HPDE6-E6E7 (cell line): ENCODE measurements around the gene BTBD3.

Source experiments
- DNase-seq: peaks from one replicate; pipeline ENCODE4 v3.0.0; 2011; ENCODE audit warnings: missing footprints; ENCODE audit errors: extremely low spot score

Gene BTBD3

DNA sequence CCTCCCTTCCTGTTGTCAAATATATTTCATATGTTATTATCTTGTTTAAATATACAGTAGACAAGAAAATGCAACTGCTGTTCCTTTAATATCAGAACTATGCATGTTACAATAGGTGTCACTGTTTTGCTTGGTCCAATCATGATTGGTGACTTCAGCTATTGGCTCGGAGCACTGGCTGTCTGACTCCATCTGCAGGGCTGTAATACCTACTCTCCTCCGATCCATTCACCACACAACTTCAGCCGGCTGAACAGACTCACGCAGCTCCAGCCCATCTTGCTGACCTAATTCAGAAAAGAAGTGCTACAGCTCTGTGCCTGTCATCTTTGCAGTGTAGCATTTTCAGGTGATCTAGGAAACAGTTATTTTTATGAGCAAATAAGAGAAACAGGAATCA is at the start of gene BTBD3:
TSS of gene BTBD3 (plus strand) at position 231 of the 400 bp plus-strand sequence. CDS start 383 bp downstream, outside the sequence.
- no peak for DNase-seq

DNA sequence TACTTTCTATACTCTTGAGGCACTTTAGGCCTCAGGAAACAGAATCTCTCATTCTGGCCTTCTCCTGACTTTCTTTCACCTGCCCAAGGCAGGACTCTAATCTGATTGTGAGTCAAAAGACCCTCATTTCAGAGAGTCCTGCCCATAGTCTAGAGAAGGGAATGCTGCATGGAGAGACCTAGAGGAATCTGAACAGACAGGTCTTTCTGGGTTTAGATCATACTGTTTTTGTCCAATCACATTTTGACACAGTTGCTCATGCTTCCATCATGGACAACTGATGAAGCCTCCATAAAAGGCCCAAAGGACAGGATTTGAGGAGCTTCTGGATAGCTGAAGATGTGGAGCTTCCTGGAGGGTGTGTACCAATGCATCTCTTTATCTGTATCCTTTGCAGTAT is 48.1 kb upstream of the BTBD3 start:
- DNase-seq = no peak

DNA sequence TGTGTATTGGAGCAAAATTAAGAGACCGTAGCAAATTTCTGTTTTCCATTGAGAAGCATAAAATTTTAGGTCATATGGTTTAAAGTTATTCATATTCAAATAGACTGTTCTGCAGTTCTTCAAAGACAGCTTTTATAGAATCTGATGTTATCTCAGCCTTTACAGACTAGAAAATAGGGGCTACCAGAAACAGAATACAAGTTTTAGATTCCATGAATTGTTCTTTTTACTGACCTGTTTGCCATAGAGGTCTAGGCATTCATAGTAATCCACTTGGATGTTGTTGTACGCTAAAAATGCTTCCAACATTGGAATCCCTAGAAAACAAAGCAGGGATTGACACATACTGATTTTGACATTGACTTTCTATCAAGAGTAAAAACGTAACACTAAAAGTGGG is 47.3 kb upstream of the BTBD3 start:
- DNase-seq = no peak

GRCh38 chr20:11876555-11876954 is 41.1 kb upstream of the BTBD3 start:
- DNase-seq = no peak

DNA sequence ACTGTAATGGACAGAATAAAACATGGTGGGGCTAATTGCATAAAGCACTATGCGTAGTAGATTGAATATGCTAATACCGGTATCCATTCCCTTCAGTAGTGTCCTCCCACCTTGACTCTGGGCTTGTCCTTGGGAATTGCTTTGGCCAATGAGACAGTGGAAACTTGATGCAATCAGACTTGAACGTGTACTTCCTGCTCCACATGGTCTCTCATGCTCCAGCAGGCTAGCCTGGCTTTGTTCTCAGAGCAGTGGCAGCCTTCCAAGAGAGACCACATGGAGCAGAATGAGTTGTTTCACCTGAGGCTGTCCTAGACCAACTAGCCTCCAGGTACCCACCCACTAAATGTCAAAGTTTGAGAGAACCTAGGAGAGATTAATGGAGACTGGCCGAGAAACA is 37.0 kb upstream of the BTBD3 start:
- peak; percentile 46 for DNase-seq

GRCh38 chr20:11881449-11881848 is 36.2 kb upstream of the BTBD3 start:
- no peak for DNase-seq

GRCh38 chr20:11882651-11883050 is 35.0 kb upstream of the BTBD3 start:
- DNase-seq = no peak

DNA sequence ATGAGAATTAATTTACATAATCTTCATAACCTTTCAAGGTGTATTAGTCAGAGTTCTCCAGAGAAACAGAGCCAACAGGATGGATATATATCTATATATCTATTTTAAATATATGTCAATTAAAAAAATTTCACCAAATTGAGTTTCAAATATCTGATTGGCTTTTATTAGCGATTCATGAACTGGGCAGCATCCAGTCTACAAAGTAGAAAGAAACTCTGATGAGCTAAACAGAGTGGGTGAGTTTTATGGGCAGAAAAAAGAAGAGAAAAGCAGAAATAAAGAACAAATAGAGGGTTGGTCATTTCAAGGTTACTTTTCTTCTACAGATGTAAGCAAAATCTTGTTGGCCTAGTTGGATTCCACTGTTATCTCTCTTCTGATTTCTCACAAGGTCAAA is 29.0 kb upstream of the BTBD3 start:
- no peak for DNase-seq

DNA sequence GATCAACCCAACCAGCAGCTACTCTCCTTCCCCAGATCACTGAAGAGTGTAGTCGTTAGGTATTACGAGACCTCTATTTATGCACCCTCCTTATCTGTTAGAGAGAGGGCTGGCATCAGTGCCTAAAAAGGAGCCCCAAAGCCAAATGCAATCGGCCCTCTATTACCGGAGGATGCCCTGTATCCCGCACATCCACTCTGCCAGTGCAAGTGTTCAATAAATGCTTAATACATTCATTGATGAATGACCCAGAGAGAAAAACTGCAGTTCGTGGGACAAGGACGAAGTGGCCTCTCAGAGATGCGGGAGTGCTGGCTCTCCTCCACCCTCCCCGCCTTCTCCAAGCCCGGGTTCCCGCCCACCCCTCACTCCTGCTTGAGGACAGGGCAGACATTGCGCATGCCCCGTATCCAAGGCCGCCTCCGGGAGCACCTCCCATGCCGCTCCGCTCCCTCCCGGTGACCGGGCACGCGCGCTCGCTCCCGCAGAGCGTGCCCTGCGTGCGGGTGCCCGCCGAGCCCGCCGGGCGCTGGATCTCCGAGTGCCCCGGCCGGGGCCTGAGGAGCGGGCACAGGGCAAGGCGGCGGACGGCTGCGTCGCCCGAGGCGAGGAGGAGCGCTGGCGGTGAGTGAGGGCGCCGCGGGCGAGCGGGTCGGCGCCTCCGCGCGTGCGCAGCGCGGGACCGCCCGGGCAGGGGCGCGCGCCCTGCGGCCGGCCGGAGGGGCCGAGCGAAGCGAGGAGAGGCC is 27.2 kb upstream of the BTBD3 start:
- peak; percentile 90 for DNase-seq

DNA sequence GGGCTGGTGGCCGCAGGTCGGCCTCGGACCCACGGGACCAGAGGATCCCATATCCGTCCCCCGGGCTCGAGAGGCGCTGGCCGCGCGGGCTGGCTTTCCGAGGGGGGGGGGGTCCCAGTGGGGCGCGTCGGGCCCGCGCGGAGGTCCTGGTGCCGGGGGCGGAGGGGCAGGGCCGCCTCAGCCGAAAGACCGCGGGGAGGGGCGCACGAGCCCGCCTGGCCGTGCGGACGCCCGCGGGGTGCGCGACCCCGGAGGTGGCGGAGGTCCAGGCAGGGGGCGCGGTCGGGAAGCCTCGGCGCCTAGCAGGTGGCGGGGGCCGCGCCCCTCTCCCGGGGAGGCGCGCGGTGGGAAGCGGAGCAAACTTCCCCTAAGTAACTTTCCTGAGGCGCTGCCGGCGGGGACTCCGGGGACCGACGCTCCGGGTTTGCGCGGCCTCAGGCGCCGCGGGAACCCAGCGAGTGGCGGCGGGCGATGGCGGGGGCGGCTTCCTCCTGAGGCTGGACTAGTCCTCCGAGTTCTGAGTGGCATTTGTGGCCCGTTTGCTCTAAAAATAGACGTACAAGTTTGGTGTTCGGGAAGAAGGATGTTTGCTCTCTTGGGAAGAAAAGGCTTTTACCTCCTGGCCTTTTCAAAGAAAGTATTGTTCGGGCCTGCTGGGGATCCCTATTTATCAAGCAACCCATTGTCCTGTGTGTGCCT is 26.5 kb upstream of the BTBD3 start:
- no peak for DNase-seq

DNA sequence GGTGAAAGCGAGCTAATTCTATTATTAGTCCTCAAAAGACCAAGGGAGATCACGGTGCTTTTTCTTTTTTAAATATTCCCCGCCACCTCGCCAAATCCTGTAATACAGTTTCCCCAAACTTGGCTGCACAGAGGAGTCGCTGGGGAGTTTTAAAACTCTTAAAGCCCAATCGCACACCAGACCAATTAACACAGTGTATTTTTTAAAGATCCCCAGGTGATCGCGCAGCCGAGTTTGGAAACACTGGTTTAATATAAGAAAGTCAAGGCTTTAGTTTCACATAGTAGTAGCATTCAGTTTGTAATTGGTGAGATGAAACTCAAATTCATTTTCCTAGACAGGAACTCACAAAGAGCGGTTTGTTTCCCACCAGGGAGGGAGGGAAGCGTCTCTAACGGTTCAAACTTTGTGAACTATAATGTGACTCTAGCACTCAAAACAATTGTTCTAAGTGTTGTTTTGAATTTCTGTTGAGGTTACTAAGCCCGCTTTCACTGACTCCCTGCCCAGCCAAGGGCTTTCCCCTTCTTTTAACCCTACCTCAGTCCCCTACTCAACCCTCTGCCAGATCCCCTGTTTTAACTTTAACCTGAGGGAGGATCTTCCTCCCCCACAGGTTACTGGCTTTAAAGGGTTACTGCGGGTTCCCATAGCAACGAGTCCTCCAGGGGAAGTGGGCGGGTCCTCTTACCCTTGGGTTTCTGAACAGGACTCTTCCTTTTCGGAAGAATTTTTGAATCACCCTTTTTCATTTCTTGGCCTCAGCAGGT is 25.7 kb upstream of the BTBD3 start:
- DNase-seq = no peak

GRCh38 chr20:11894062-11894461 is 23.6 kb upstream of the BTBD3 start:
- DNase-seq = no peak

DNA sequence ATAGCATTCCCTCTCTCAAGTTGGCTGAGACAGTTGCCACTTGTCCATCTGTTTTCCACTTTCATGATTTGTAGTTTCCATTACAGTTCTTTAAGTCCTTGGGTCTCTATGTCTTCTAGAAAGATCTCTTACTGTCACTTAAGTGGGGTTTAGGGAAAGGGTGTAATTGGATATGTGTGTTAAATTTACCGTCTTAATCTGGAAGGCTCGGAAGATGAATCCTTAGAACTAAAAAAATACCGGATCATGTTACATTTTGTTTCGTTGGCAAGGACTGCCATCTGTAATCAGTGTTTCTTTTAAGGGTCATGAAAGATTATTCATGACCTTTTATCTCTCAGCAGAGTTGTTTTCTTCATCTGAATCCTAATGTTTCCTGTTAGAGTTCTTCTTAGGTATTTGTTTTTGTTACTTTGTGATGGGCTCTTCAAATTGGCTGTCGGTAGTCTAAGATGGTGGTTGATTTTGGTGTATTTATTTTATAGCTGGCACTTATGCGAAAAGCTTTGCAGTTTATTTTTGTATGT is 21.8 kb upstream of the BTBD3 start:
- no peak for DNase-seq

DNA sequence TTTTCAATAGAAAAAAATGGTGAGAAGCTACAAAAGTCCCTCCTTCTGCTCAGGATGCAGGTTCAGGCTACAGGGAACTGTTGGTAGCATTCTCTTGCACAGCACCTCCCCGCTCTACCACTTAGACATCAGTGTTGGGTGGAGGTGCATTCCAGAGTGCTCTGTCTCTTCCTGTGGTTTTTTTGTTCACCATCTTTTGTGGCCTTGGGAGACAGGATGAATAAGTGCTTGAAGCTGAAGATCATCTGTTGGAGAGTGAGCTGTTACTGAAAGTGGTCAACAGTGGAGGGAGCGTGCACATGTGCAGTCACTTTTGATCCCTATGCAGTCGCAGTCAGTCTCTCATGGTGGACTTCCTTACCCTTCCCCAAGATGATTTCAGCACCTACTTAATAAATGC is 16.6 kb upstream of the BTBD3 start:
- peak; percentile 54 for DNase-seq

- DNase-seq = no peak
Measured at GRCh38 chr20:11902285-11902697, 15.4 kb upstream of the BTBD3 start.

DNA sequence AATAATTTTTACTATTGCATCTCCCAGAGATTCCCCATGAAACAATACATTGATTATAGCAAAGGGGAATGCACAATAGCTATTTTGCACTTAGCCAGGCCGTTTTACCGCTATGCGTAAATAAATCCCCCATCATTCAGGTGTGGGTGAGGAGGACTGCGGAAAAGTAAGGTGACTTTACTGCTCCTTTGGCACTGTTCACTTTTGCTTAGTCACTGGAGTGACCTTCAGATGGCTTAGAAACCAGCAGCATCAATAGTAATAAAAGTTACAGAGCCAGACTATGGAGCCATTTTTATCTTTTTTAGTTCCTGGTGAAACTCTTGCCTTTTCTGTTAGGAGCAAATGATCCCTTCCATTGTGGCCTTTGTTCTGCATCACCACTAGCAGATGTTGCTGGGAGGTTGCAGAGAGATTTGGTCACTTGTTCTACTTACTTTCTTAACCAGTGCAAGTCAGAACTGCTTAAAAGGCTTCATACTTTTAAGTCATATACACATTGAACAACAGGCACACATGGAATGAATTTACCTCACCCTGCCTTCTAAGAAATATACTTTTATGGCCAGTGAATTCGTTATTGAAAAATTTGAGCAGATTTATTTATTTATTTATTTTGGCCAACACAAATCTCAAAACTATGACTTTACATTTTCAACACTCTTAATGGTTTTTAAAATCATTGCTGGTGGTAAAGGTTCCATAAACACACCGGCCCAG is 12.1 kb upstream of the BTBD3 start:
- DNase-seq = no peak

DNA sequence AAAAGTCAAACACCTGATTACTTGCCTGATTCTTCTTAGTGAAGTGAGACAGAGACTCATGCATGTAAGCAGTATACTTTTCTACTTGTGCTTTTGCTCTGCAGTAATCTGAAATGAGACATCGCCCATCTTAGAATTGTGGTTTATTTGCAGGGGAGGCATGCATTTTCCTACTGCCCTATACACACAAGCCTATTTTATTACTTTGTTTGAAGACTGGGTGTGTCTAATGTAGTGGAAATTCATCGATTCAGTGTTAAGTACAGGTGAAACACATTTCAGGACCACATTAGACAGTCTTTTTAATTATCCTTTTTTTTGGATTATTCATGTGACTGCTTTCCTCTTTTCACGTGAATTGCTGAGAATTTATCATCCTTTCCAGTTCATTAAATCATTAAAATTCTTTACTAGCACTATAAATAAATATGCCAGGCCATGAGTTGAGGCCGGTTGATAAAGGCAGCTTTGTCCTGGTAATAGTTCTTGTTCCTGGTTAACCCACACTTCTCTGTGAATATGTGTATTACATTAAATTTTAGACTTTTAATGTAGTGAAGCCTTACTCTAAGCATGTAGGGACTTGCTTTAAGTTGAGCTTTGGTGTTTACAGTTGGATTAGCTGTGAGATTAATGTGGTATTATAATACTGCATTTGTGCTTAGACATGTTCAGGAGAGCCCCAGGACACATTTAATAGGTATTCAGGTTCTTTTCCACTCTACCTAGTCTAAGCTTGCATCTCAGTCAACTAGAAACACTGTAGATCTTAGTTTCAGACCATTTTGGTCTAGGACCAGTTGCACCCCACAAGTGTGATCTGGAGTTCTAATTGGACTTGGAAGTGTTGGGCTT is 10.8 kb upstream of the BTBD3 start:
- peak; percentile 83 for DNase-seq

DNA sequence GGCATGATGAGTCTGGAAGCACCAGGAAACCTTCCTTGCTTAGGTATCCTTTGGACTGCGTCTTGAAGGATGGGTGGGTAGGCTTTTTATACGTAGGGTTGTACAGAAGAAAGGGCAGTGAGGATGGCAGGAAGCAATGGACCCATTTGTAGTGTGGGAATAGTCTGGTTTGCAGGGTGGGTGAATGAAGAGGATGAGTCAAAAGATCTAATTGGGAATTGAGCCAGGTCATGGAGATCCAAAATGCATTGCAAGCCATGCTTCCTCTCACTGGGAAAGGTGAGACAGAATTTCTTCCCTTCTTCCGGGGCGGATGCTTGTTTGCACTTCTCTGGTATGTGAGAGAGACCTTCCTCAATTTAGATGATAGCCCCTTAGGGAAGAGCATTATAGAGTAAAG is 10.1 kb upstream of the BTBD3 start:
- DNase-seq = peak; percentile 14

- DNase-seq = no peak
Measured at GRCh38 chr20:11912013-11912658, 5.6 kb upstream of the BTBD3 start.
